Measurements from ENCODE around the gene ADAMTS5. TPM values are rescaled to one million over a fixed set of nuclear protein-coding genes. Genes with fewer than 3 reads are reported as not detected.
A peak's percentile ranks its signal among the peaks of the same experiment; 100 is the strongest.

Gene ADAMTS5
- total RNA-seq, 1 donor from 2014 or later = 8.1 TPM

GRCh38 chr21:26881504-26882228 is 85.2 kb downstream of the ADAMTS5 start:
- no peak for DNase-seq (ENCODE audit: extremely low spot score, unreplicated experiment)
- Mint-ChIP-seq H3K27ac (no peak overlapping the region), H3K4me3 (no peak overlapping the region), H3K4me1 (ENCODE audit: unreplicated experiment) (peaks cover 12% of the 10 kb centered on the region), H3K9me3 (no peaks in the 10 kb centered on the region), H3K36me3 (no peaks in the 10 kb centered on the region), H3K27me3 (no peaks in the 10 kb centered on the region)
- peak; percentile 69 for TF ChIP-seq CTCF (conservative IDR thresholded peaks at IDR 0.05)

GRCh38 chr21:26877018-26877417 is 89.9 kb downstream of the ADAMTS5 start:
- H3K27me3 Mint-ChIP-seq = no peaks in the 10 kb centered on the region
- peaks cover 15% of the 10 kb centered on the region for H3K4me1 Mint-ChIP-seq (ENCODE audit: unreplicated experiment)
- H3K36me3 Mint-ChIP-seq = no peaks in the 10 kb centered on the region
- H3K27ac Mint-ChIP-seq = no peak overlapping the region
- no peaks in the 10 kb centered on the region for H3K9me3 Mint-ChIP-seq
- no peak overlapping the region for H3K4me3 Mint-ChIP-seq
- TF ChIP-seq CTCF (conservative IDR thresholded peaks at IDR 0.05) = no peak
- DNase-seq (ENCODE audit: extremely low spot score, unreplicated experiment) = no peak

- Mint-ChIP-seq H3K4me3 (no peak overlapping the region), H3K27me3 (no peaks in the 10 kb centered on the region), H3K36me3 (no peaks in the 10 kb centered on the region), H3K27ac (no peak overlapping the region), H3K9me3 (peaks cover 5% of the 10 kb centered on the region), H3K4me1 (ENCODE audit: unreplicated experiment) (peaks cover 11% of the 10 kb centered on the region)
- no peak for TF ChIP-seq CTCF (conservative IDR thresholded peaks at IDR 0.05)
- DNase-seq (ENCODE audit: extremely low spot score, unreplicated experiment) = no peak
Measured at GRCh38 chr21:26874347-26874746, 92.5 kb downstream of the ADAMTS5 start.

Small RNA genes lying within 50 kb of the gene (microRNA-seq; reads per million reads assigned to microRNA genes)
- not detected for gene MIR4759

Other genes with a start within 250 kb of the ADAMTS5 start
- gene ADAMTS1, start 121.7 kb downstream of the ADAMTS5 start, total RNA-seq (ENCODE audit: low replicate concordance) = 34.9 and 77.3 TPM in 2 replicates

Measured in type B pancreatic cell (in vitro differentiated cells).